Neuronal stem cell (in vitro differentiated cells): ENCODE data around the gene KIAA1328.

Experiments used
- DNase-seq: peaks from one replicate; pipeline ENCODE4 v3.0.0-alpha.2; 2013; ENCODE audit warnings: low spot score
- H2AFZ ChIP-seq: one replicate; pipeline ENCODE4 v1.6.1; 2013; ENCODE audit warnings: mild to moderate bottlenecking, low read length, inconsistent platforms
- H2AK5ac ChIP-seq: 2 replicates; pipeline ENCODE4 v1.6.1; 2013; ENCODE audit warnings: low read depth, mild to moderate bottlenecking, inconsistent platforms, low read length, moderate library complexity, mixed read lengths
- H2BK120ac ChIP-seq: 2 replicates; pipeline ENCODE4 v1.6.1; 2013; ENCODE audit warnings: low read depth, mild to moderate bottlenecking, inconsistent platforms, low read length, moderate library complexity, mixed read lengths
- H2BK12ac ChIP-seq: one replicate; pipeline ENCODE4 v1.6.1; 2013; ENCODE audit warnings: low read length, inconsistent platforms
- H2BK15ac ChIP-seq: 2 replicates; pipeline ENCODE4 v1.6.1; 2013; ENCODE audit warnings: mild to moderate bottlenecking, low read length, inconsistent platforms, mixed read lengths
- H2BK5ac ChIP-seq: one replicate; pipeline ENCODE4 v1.6.1; 2013; ENCODE audit warnings: inconsistent platforms, mild to moderate bottlenecking, low read length, moderate library complexity
- H3K14ac ChIP-seq: one replicate; pipeline ENCODE4 v1.6.1; 2013; ENCODE audit warnings: low read length, inconsistent platforms
- H3K18ac ChIP-seq: 2 replicates; pipeline ENCODE4 v1.6.1; 2013; ENCODE audit warnings: low read length, inconsistent platforms
- H3K23ac ChIP-seq: 2 replicates; pipeline ENCODE4 v1.6.1; 2013; ENCODE audit warnings: low read depth, mild to moderate bottlenecking, mixed read lengths, low read length, inconsistent platforms; ENCODE audit not compliant: poor library complexity
- H3K27ac ChIP-seq: replicated peaks from 3 replicates; pipeline ENCODE4 v1.5.1; 2013; ENCODE audit warnings: low read length, inconsistent platforms
- H3K27me3 ChIP-seq, 3 experiments: 2 replicates each; pipeline ENCODE4 v1.6.1; 2013; ENCODE audit warnings: low read length in 3 of 3, mild to moderate bottlenecking in 2 of 3, inconsistent platforms in 1 of 3, low read depth in 1 of 3, mixed read lengths in 1 of 3, moderate library complexity in 1 of 3; ENCODE audit not compliant: control insufficient read depth in 3 of 3, insufficient read depth in 3 of 3
- H3K36me3 ChIP-seq, 2 donors: replicated peaks in 1 of 2; 2 replicates each; pipeline ENCODE4 v1.6.1; 2013; ENCODE audit warnings: low read length in 2 of 2; ENCODE audit not compliant: control insufficient read depth in 2 of 2, insufficient read depth in 2 of 2
- H3K4ac ChIP-seq: 2 replicates; pipeline ENCODE4 v1.6.1; 2013; ENCODE audit warnings: inconsistent platforms, mild to moderate bottlenecking, low read length, moderate library complexity
- H3K4me1 ChIP-seq, 2 donors: 1 replicate in 1 of 2; 2 replicates in 1 of 2; pipeline ENCODE4 v1.6.1; 2013; ENCODE audit warnings: low read length in 2 of 2, low read depth in 1 of 2; ENCODE audit not compliant: control insufficient read depth in 2 of 2, insufficient read depth in 1 of 2
- H3K4me2 ChIP-seq: one replicate; pipeline ENCODE4 v1.6.1; 2013; ENCODE audit warnings: mild to moderate bottlenecking, low read length, inconsistent platforms; ENCODE audit not compliant: insufficient read depth, poor library complexity, severe bottlenecking
- H3K4me3 ChIP-seq, 2 donors: 2 replicates each; pipeline ENCODE4 v1.5.1; 2013; ENCODE audit warnings: low read length in 2 of 2, mild to moderate bottlenecking in 2 of 2, inconsistent platforms in 1 of 2, moderate library complexity in 1 of 2
- H3K79me1 ChIP-seq: one replicate; pipeline ENCODE4 v1.6.1; 2013; ENCODE audit warnings: low read depth, mild to moderate bottlenecking, inconsistent platforms, low read length, moderate library complexity
- H3K9ac ChIP-seq: one replicate; pipeline ENCODE4 v1.6.1; 2013; ENCODE audit warnings: mild to moderate bottlenecking, low read depth, low read length, inconsistent platforms; ENCODE audit not compliant: poor library complexity
- H3K9me3 ChIP-seq, 2 donors: replicated peaks in 1 of 2; 2 replicates each; pipeline versions ENCODE3 to v1.6.1; 2013; ENCODE audit warnings: low read length in 2 of 2, mild to moderate bottlenecking in 2 of 2, inconsistent platforms in 1 of 2, low read depth in 1 of 2, mixed read lengths in 1 of 2, moderate library complexity in 1 of 2; ENCODE audit not compliant: control insufficient read depth in 2 of 2, insufficient read depth in 1 of 2
- H4K8ac ChIP-seq: one replicate; pipeline ENCODE4 v1.6.1; 2013; ENCODE audit warnings: low read depth, mild to moderate bottlenecking, inconsistent platforms, low read length, moderate library complexity
- H4K91ac ChIP-seq: one replicate; pipeline ENCODE4 v1.6.1; 2013; ENCODE audit warnings: low read length, low read depth, mild to moderate bottlenecking, inconsistent platforms; ENCODE audit not compliant: poor library complexity
- WGBS, 2 donors: extraction: QIAGEN DNeasy Blood & Tissue Kit; methylation state at CpG; one replicate each; pipeline ENCODE4 v1.1.7; 2013; ENCODE audit warnings: missing lambda C conversion rate in 2 of 2, mixed read lengths in 1 of 2; ENCODE audit not compliant: insufficient read length in 2 of 2, insufficient replicate concordance in 1 of 2; ENCODE audit errors: extremely low coverage in 2 of 2; 5-methylcytosine and 5-hydroxymethylcytosine counted together

KIAA1328 gene

GRCh38 chr18:37012452-37012851 is 183.5 kb downstream of the KIAA1328 start:
- Histone ChIP-seq H2BK5ac (no peak overlapping the region), H2AFZ (no peak overlapping the region), H3K36me3 (no peaks in the 10 kb centered on the region), H4K8ac (no peak overlapping the region), H3K4ac (no peak overlapping the region), H4K91ac (no peak overlapping the region), H3K4me3 (no peak overlapping the region), H3K27me3 (no peaks in the 10 kb centered on the region), H3K27ac (no peak overlapping the region), H3K9ac (no peak overlapping the region), H3K4me1 (peaks cover 0 to 1% of the 10 kb centered on the region in 2 donors), H3K79me1 (no peaks in the 10 kb centered on the region), H3K18ac (no peak overlapping the region), H3K4me2 (no peak overlapping the region), H2AK5ac (no peak overlapping the region), H3K9me3 (peaks cover 0 to 2% of the 10 kb centered on the region in 2 donors), H2BK15ac (no peak overlapping the region), H2BK120ac (no peak overlapping the region), H3K14ac (no peak overlapping the region), H2BK12ac (no peak overlapping the region), H3K23ac (no peak overlapping the region)
- no peak for DNase-seq

DNA sequence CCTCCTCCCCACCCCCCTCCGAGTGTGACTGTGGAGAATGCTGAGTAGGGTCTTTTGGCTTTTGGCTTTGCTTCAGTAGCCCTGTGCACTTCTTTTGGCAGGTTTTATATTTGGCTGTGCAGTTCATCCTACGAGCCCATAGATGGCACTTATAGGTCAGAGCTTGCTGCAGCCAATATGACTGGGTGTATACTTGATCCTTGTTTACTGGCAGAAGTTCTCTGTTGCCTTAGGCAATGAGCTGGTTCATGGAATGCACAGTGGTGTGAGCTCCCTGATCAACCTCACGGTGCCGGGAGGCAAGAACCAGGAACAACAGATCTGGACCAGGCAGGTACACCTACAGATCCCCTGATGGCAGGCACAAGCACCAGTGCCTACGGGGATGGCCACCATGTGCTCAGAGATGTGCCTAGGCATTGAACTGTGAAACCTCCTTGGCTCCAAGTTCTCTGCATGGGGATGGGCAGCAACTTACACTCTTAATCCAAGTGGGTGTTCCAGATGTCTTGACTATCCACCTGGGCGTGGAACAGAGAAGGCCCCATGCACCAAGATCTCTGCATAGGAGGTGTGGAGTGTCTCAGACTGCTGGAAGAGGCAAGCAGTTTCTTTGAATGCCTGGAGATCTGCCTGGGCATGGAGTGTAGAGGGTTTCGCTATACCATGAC is 190.4 kb downstream of the KIAA1328 start:
- Histone ChIP-seq H3K4me1 (no peaks in the 10 kb centered on the region), H3K9ac (no peak overlapping the region), H2AFZ (no peak overlapping the region), H3K27ac (no peak overlapping the region), H2BK5ac (peak overlapping the region; percentile 16), H3K23ac (no peak overlapping the region), H4K91ac (no peak overlapping the region), H3K36me3 (no peaks in the 10 kb centered on the region), H2BK12ac (no peak overlapping the region), H3K4ac (no peak overlapping the region), H3K9me3 (peaks cover 4 to 6% of the 10 kb centered on the region in 2 donors), H4K8ac (no peak overlapping the region), H3K18ac (no peak overlapping the region), H2AK5ac (no peak overlapping the region), H3K79me1 (no peaks in the 10 kb centered on the region), H2BK120ac (no peak overlapping the region), H3K27me3 (no peaks in the 10 kb centered on the region), H3K4me3 (no peak overlapping the region), H3K4me2 (no peak overlapping the region), H3K14ac (peak overlapping the region; percentile 49), H2BK15ac (no peak overlapping the region)
- WGBS, 2 donors = no CpG with 5 or more reads among the region's 7 CpGs
- no peak for DNase-seq

DNA sequence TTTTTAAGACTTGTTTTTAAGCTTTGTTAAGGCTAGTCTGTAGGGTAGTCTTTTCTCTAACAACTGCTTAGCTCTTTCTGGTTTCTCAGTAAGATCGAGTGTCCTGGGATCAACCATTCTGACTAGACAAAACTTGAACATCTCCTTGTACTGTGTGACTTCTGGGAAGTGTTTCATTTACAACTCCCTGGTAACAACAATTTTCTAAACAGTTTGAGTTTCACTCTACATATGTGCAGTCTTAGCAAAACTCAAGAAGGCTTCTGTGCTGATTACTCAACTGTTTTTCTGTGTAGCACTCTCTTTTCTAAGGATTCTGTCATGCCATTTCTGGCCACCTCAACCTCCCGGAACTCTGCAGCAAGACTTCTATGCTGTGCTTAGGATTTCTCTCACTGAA is 204.5 kb downstream of the KIAA1328 start:
- Histone ChIP-seq H3K4me1 (no peaks in the 10 kb centered on the region), H2BK120ac (no peak overlapping the region), H4K91ac (no peak overlapping the region), H2AK5ac (no peak overlapping the region), H3K18ac (no peak overlapping the region), H3K4me2 (no peak overlapping the region), H3K23ac (no peak overlapping the region), H3K14ac (no peak overlapping the region), H3K4ac (no peak overlapping the region), H3K9me3 (no peaks in the 10 kb centered on the region), H2AFZ (no peak overlapping the region), H2BK12ac (no peak overlapping the region), H3K9ac (no peak overlapping the region), H3K27ac (no peak overlapping the region), H3K79me1 (no peaks in the 10 kb centered on the region), H2BK5ac (no peak overlapping the region), H4K8ac (no peak overlapping the region), H2BK15ac (no peak overlapping the region), H3K27me3 (no peaks in the 10 kb centered on the region), H3K4me3 (no peak overlapping the region), H3K36me3 (peaks cover 0 to 2% of the 10 kb centered on the region in 2 donors)
- DNase-seq = no peak
- no CpG with 5 or more reads among the region's 2 CpGs for WGBS, 2 donors

DNA sequence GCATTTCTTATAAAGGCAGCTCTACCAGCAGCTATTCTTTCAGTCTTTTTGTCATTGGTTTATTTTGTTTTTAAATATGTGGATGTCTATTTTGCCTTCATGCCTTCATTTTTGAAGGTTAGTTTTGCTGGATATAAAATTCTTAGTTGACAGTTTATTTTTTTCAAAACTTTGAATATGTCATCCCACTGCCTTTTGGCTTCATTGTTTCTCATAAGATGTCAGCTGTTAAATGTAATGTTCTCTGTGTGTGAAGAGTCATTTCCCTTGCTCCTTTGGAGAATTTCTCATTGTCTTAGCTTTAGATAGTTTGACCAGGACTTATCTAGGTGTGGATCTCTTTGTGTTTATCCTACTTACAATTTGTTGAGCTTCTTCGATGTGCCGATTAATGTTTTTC is 213.5 kb downstream of the KIAA1328 start:
- Histone ChIP-seq H4K8ac (no peak overlapping the region), H2BK5ac (no peak overlapping the region), H3K23ac (no peak overlapping the region), H2AK5ac (no peak overlapping the region), H3K18ac (no peak overlapping the region), H3K79me1 (no peaks in the 10 kb centered on the region), H2BK120ac (no peak overlapping the region), H3K27me3 (no peaks in the 10 kb centered on the region), H2BK15ac (no peak overlapping the region), H3K4ac (no peak overlapping the region), H3K4me3 (no peak overlapping the region), H3K9ac (no peak overlapping the region), H3K9me3 (peaks cover 3 to 20% of the 10 kb centered on the region in 2 donors), H4K91ac (no peak overlapping the region), H2BK12ac (no peak overlapping the region), H3K4me2 (no peak overlapping the region), H3K14ac (no peak overlapping the region), H3K4me1 (no peaks in the 10 kb centered on the region), H3K27ac (no peak overlapping the region), H3K36me3 (no peaks in the 10 kb centered on the region), H2AFZ (no peak overlapping the region)
- WGBS, 2 donors = no CpG with 5 or more reads among the region's 2 CpGs
- no peak for DNase-seq
